ENCODE results near the gene ST3GAL6.
"Not testable (repeated sequence)": the region's sequence is repeated elsewhere in the genome, so short reads cannot be mapped to it uniquely, and the experiment has no call there.

ST3GAL6 gene

GRCh38 chr3:98807561-98807960 is 44.4 kb downstream of the ST3GAL6 start:
- no peak for DNase-seq

GRCh38 chr3:98808071-98808470 is 44.9 kb downstream of the ST3GAL6 start:
- no peak for DNase-seq

- no peak for DNase-seq
Measured at GRCh38 chr3:98809557-98809956, 46.4 kb downstream of the ST3GAL6 start.

DNA sequence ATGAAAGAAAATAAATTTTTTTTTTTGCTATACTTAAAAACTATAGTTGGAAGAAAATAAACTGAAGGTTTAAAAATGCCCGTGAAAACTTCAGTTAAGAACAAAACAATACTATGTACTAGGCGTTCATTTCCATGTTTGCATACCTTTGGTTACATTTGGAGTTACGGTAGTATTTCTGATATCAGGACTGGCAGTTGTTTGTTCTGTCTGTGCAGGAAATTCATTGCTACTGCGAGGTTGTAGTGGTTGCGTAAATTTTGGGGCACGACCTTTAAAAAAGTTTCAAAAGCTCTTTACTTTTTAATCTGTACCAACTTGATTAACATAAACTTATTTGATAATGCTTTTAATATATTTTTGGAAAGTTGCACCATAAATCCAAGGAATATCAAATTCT is 47.9 kb downstream of the ST3GAL6 start:
- no peak for DNase-seq

DNA sequence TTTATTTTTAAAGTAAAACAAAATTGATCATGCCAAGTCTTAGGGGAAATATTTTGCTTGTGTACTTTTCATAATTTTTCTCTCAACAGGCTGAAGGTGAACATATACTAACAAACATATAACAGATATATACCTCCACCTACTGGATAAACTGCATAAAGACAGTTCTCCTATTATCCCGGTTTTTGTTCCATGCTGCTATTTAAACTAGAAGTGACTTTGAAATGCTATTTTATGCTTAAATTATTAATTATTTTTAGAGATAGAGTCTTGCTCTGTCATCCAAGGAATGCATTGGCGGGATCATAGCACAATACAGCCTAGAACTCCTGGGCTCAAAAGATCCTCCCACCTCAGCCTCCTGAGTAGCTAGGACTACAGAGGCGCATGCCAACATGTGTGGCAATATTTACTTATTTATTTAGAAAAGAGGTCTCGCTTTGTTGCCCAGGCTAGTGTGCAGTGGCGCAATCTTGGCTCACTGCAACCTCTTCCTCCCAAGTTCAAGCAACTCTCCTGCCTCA is 49.8 kb downstream of the ST3GAL6 start:
- no peak for DNase-seq

DNA sequence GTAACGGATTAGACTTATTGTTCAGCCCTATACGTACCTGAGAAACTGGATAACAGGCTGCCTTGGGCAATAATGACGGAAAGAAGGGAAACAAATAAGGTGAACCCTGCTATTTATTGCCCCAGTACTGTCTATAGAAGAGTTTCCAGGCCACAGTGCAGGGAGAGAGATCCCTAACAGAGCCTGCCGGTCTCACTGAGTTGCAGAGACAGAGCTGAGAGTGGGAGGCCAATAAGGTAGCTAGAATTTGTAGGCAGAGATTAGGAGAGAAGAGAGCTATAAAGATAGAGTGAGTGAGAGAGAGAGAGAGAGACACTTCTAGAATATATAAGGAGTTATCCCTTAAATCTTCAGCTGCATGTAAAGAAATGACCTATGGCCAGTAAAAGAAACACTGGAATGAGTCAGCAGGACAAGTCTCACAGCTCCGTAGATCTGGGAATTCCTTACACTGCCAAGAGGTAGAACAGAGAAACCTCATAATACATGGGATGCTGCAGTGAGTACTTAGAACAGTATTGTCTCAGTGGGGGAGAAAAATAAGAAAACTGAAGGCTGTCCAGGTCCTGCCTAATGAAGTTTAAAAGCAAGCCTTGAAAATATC is 51.8 kb downstream of the ST3GAL6 start:
- DNase-seq = no peak

DNA sequence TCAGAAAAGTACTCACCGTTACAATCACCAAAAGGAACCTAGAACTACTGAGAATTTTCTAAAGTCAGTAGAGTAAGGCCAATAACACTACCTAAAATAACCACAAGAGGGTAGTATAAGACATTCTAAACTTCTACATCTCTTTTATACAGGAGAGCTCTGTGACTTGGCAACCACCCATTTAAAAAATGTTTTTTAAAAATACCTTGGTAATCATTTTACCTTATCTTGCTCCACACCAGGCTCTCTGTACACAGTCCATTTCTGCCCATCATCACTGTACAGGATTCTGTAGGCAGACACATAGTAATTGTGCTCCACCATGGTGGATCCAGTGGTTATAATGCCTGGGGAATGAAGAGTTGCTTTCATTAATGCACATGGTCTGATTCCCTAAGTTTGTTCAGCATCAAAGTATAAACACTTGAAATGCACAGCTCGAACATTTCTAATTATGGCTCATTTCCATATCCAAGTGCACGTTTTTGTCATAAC is 54.5 kb downstream of the ST3GAL6 start:
- DNase-seq = no peak

GRCh38 chr3:98821063-98821462 is 57.9 kb downstream of the ST3GAL6 start:
- DNase-seq = no peak

- no peak for DNase-seq
Measured at GRCh38 chr3:98823791-98824190, 60.7 kb downstream of the ST3GAL6 start.

DNA sequence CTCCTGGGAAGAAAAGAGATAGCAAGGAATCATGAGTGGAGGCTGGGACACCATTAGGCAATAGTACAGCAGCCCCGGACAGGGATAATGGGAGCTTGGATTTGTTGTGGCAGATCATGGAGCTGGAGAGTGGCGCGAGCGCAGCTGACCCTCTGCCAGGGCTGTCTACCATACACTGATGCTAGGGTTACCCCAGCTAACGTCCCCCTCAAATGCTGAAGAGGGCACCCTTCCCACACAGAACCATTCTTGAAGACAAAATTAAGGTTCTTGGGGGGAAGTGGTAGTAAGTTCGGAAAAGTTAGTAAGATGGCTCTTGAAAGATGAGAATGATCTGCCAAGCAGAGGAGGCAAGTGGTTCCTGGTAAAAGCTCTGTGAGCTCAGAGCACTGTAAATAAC is 61.1 kb downstream of the ST3GAL6 start:
- no peak for DNase-seq

DNA sequence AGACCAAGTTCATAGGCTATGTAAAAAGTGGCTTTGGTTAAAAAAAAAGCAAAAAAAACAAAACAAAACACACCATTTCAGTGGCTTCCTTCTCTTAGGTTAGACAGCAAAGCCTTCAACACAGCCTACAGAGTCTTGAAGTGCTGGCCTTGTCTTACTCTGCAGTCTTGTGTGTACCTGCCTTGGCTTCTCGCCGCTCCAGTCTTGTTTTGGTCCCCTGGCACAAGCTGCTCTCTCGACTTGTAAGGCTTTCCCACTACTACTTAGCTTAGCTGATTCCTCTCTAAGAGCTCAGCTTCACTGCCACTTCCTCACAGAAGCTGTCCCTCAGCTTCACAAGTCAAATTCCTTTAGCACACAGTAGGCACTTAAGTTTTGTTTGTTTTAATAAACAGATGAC is 63.0 kb downstream of the ST3GAL6 start:
- DNase-seq = no peak

- DNase-seq = no peak
Measured at GRCh38 chr3:98827221-98827920, 64.2 kb downstream of the ST3GAL6 start.

GRCh38 chr3:98829246-98829832 is 66.2 kb downstream of the ST3GAL6 start:
- DNase-seq = no peak

GRCh38 chr3:98831060-98831459 is 67.9 kb downstream of the ST3GAL6 start:
- DNase-seq = not testable (repeated sequence)

- no peak for DNase-seq
Measured at GRCh38 chr3:98839846-98840245, 76.7 kb downstream of the ST3GAL6 start.

GRCh38 chr3:98843266-98843959 is 80.3 kb downstream of the ST3GAL6 start:
- no peak for DNase-seq

Data from cortex of kidney (tissue), 1 donor.